HCT116 (cell line): ENCODE data around the gene DIP2C. TPM values are rescaled to one million over a fixed set of nuclear protein-coding genes. Genes with fewer than 3 reads are reported as not detected.

Source experiments
- ATAC-seq: fragments of 200-7000 bp; cut with Tn5 transposase; 2 replicates; pipeline ENCODE4 v1.9.1; 2020; ENCODE audit warnings: mild to moderate bottlenecking, moderate library complexity
- BruUV-seq: library from RNA; stranded (reverse); fragments of 400-500 nt; replicated peaks from 2 replicates; lab custom pipeline; 2021; lab: Mats Ljungman, UMichigan
- CTCF ChIA-PET: fragments of 300-600 bp; sonication (Branson Sonifier 250); formaldehyde crosslinking; loops from one replicate; lab custom pipeline; 2021; ENCODE audit warnings: antibody characterized with exemption; lab: Charles Lee
- POLR2A ChIA-PET: fragments of 300-600, 350-600 bp; sonication (Branson Sonifier 250); formaldehyde crosslinking; loops from one replicate; lab custom pipeline; 2021; ENCODE audit warnings: antibody characterized with exemption; lab: Charles Lee
- RAD21 ChIA-PET, 2 experiments: fragments of 300-600 bp; sonication (Branson Sonifier 250); formaldehyde crosslinking; loops; one replicate each; lab custom pipeline; 2023; ENCODE audit warnings: low total read pairs in 2 of 2; ENCODE audit not compliant: uncharacterized antibody in 2 of 2, unreplicated experiment in 2 of 2, low non-redundant PET in 1 of 2; lab: Charles Lee
- DNase-seq: peaks from one replicate; pipeline ENCODE4 v3.0.0-alpha.2; 2010; ENCODE audit warnings: low read depth, low spot score
- H2AFZ ChIP-seq: fragments of 200-600 bp; shearing (Covaris generic), sonication (generic); 2 replicates; pipeline ENCODE4 v1.6.1; 2017; ENCODE audit warnings: low read depth, mixed run types, mixed read lengths, antibody characterized with exemption, low read length; ENCODE audit not compliant: poor library complexity, severe bottlenecking
- H3K27ac ChIP-seq: 2 replicates; pipeline ENCODE4 v1.5.1; 2012; ENCODE audit warnings: low read depth, low read length
- H3K27me3 ChIP-seq: fragments of 200-600 bp; sonication (generic); 2 replicates; pipeline ENCODE4 v1.6.1; 2016; ENCODE audit warnings: mixed run types, low read length, mixed read lengths; ENCODE audit not compliant: insufficient read depth
- H3K36me3 ChIP-seq, 2 experiments: fragments of 200-500 bp in 1 of 2; fragments of 200-600 bp in 1 of 2; sonication (Bioruptor generic) in 1 of 2; sonication (generic) in 1 of 2; 2 replicates each; pipeline versions ENCODE4 v1.5.1 to v1.6.1; 2014 to 2016; ENCODE audit warnings: low read length in 2 of 2, inconsistent platforms in 1 of 2, mixed read lengths in 1 of 2, mixed run types in 1 of 2; ENCODE audit not compliant: insufficient read depth in 2 of 2, control insufficient read depth in 1 of 2
- H3K4me1 ChIP-seq, 2 experiments: fragments of 200-600 bp in 1 of 2; sonication (generic) in 1 of 2; 2 replicates each; pipeline versions ENCODE4 v1.5.1 to v1.6.1; 2012 to 2017; ENCODE audit warnings: low read length in 2 of 2, inconsistent platforms in 1 of 2, mild to moderate bottlenecking in 1 of 2, mixed read lengths in 1 of 2, mixed run types in 1 of 2, moderate library complexity in 1 of 2; ENCODE audit not compliant: insufficient read depth in 2 of 2, control insufficient read depth in 1 of 2
- H3K4me2 ChIP-seq: fragments of 200-600 bp; sonication (generic); 2 replicates; pipeline ENCODE4 v1.6.1; 2017; ENCODE audit warnings: mixed run types, low read length, mixed read lengths
- H3K4me3 ChIP-seq, 2 experiments: fragments of 200-600 bp in 1 of 2; sonication (generic) in 1 of 2; replicated peaks in 1 of 2; 2 replicates each; pipeline ENCODE4 v1.5.1; 2011 to 2016; ENCODE audit warnings: low read length in 2 of 2, control low read depth in 1 of 2, low read depth in 1 of 2, mild to moderate bottlenecking in 1 of 2, mixed read lengths in 1 of 2, mixed run types in 1 of 2
- H3K79me2 ChIP-seq: fragments of 200-600 bp; sonication (generic); 2 replicates; pipeline ENCODE4 v1.6.1; 2017; ENCODE audit warnings: mild to moderate bottlenecking, mixed run types, low read length, moderate library complexity, mixed read lengths; ENCODE audit not compliant: insufficient read depth
- H3K9ac ChIP-seq: fragments of 200-600 bp; sonication (generic); 2 replicates; pipeline ENCODE4 v1.6.1; 2016; ENCODE audit warnings: low read length, mixed read lengths
- H3K9me2 ChIP-seq: fragments of 200-600 bp; sonication (generic), shearing (Covaris generic); 2 replicates; pipeline ENCODE4 v1.6.1; 2017; ENCODE audit warnings: mixed run types, mild to moderate bottlenecking, moderate library complexity; ENCODE audit not compliant: insufficient read depth
- H3K9me3 ChIP-seq, 2 experiments: fragments of 200-500 bp in 1 of 2; fragments of 200-600 bp in 1 of 2; sonication (Bioruptor generic) in 1 of 2; sonication (generic) in 1 of 2; 2 replicates each; pipeline ENCODE4 v1.6.1; 2014 to 2017; ENCODE audit warnings: low read length in 2 of 2, mixed read lengths in 2 of 2, inconsistent platforms in 1 of 2, low read depth in 1 of 2, mild to moderate bottlenecking in 1 of 2, mixed run types in 1 of 2, moderate library complexity in 1 of 2; ENCODE audit not compliant: control insufficient read depth in 1 of 2, insufficient read depth in 1 of 2
- H4K20me1 ChIP-seq: fragments of 200-600 bp; sonication (generic), shearing (Covaris generic); 2 replicates; pipeline ENCODE4 v1.6.1; 2017; ENCODE audit warnings: mixed run types, mild to moderate bottlenecking, moderate library complexity; ENCODE audit not compliant: insufficient read depth
- EGR1 ChIP-seq: IDR thresholded peaks from 2 replicates; pipeline ENCODE4 v1.6.1; 2012; ENCODE audit warnings: low read depth
- ELF1 ChIP-seq: IDR thresholded peaks from 2 replicates; pipeline ENCODE4 v1.6.1; 2012; ENCODE audit warnings: low read depth, borderline replicate concordance
- EZH2 ChIP-seq: fragments of 200-600 bp; sonication (generic); IDR thresholded peaks from 2 replicates; pipeline ENCODE4 v1.6.1; 2017; ENCODE audit warnings: antibody characterized with exemption, mixed run types
- FOSL1 ChIP-seq: IDR thresholded peaks from 2 replicates; pipeline ENCODE4 v1.6.1; 2012; ENCODE audit warnings: low read depth
- JUND ChIP-seq: IDR thresholded peaks from 2 replicates; pipeline ENCODE4 v1.6.1; 2012
- POLR2A ChIP-seq: IDR thresholded peaks from 2 replicates; pipeline ENCODE4 v1.7.0; 2011; ENCODE audit warnings: borderline replicate concordance; ENCODE audit not compliant: insufficient read depth, insufficient read length; ENCODE audit errors: extremely low read depth
- RAD21 ChIP-seq: IDR thresholded peaks from 2 replicates; pipeline ENCODE4 v1.6.1; 2012; ENCODE audit warnings: low read depth, mild to moderate bottlenecking
- SIN3A ChIP-seq: IDR thresholded peaks from 2 replicates; pipeline ENCODE4 v1.6.1; 2012; ENCODE audit warnings: low read depth
- ZFX ChIP-seq: fragments of 450-650 bp; IDR thresholded peaks from 2 replicates; pipeline ENCODE4 v1.6.1; 2017
- intact Hi-C: fragments of 100-400 bp; cut with micrococcal nuclease; formaldehyde crosslinking; loops from 2 replicates; pipeline ENCODE4 v1.10.0; 2022
- total RNA-seq: library from RNA; stranded (reverse); gene quantifications from one replicate; pipeline ENCODE4 v1.2.1, GENCODE V29; 2021; ENCODE audit not compliant: unreplicated experiment

DIP2C gene
- total RNA-seq, 1 experiment from 2014 or later, result 15.4 TPM

DNA sequence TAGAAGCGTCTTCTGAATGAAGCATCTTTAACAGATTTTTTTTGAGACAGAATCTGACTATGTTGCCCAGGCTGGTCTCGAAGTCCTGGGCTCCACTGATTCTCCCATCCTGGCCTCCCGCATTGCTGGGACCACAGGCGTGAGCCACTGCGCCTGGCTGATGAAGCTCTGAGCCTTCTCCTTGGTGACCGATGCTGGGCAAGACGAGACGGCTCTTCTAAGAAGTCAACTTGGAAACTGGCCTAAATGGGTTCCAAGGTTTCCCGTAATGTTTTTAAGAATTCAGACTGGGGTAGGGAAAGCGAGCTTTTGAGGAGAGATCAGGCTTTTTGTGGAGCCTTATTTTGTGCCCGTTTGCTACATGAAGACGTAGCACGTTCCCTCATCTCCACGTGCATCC is 329.7 kb downstream of the DIP2C start:
- ATAC-seq (no peak), DNase-seq (no peak)
- BruUV-seq, result no TSS peak
- ChIA-PET RAD21 (no interaction called here), CTCF (no interaction called here), POLR2A (no interaction called here)
- no peak overlapping the region for H3K4me2 ChIP-seq
- H3K9me3 ChIP-seq, result no peaks in the 10 kb centered on the region
- H3K4me1 ChIP-seq, result no peaks in the 10 kb centered on the region
- H3K36me3 ChIP-seq, result peaks cover 0 to 8% of the 10 kb centered on the region in 2 experiments; a peak in 1 of 4 replicates
- H3K9ac ChIP-seq, result no peak overlapping the region
- intact Hi-C loops, result no loop called here
- H2AFZ ChIP-seq, result no peak overlapping the region
- no peak overlapping the region for H3K4me3 ChIP-seq
- no peaks in the 10 kb centered on the region for H3K27me3 ChIP-seq
- no peaks in the 10 kb centered on the region for H3K79me2 ChIP-seq
- H4K20me1 ChIP-seq, result no peaks in the 10 kb centered on the region
- no peaks in the 10 kb centered on the region for H3K9me2 ChIP-seq
- TF ChIP-seq JUND, result no peak
- H3K27ac ChIP-seq, result no peak overlapping the region

DNA sequence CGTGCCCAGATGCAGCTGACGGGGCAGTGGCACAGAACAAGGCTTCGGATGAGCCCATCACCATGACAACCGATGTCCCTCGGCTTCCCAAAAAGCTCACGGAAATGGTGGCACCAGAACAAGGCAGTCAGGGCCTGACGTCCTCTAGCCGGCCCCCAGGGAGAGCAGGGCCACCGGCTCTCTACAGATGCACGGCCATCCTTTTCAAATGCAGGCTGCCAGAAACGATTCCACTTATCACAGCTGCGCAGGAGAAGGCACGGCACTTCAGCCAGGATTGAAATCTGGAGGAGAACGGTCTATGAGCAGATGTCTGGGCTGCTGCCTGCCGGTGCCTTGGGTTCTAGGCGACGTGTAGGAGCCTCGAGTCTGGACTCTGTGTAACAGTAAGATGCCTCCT is 330.4 kb downstream of the DIP2C start:
- POLR2A ChIA-PET, result no interaction called here
- H3K27ac ChIP-seq, result no peak overlapping the region
- no peaks in the 10 kb centered on the region for H3K9me2 ChIP-seq
- no peaks in the 10 kb centered on the region for H3K9me3 ChIP-seq
- no peaks in the 10 kb centered on the region for H3K4me1 ChIP-seq
- TF ChIP-seq RAD21 (no peak), SIN3A (no peak), FOSL1 (no peak), EGR1 (no peak), ZFX (no peak), ELF1 (no peak), EZH2 (no peak), POLR2A (no peak)
- ATAC-seq (no peak), DNase-seq (no peak)
- H3K27me3 ChIP-seq, result no peaks in the 10 kb centered on the region
- H3K79me2 ChIP-seq, result no peaks in the 10 kb centered on the region
- no TSS peak for BruUV-seq
- RAD21 ChIA-PET, result no interaction called here
- H3K4me2 ChIP-seq, result no peak overlapping the region
- H2AFZ ChIP-seq, result no peak overlapping the region
- CTCF ChIA-PET, result no interaction called here
- intact Hi-C loops, result no loop called here
- H3K36me3 ChIP-seq, result peaks cover 0 to 10% of the 10 kb centered on the region in 2 experiments; a peak in 1 of 4 replicates
- no peak overlapping the region for H3K9ac ChIP-seq
- no peaks in the 10 kb centered on the region for H4K20me1 ChIP-seq
- no peak overlapping the region for H3K4me3 ChIP-seq
